Loucy (cell line): ENCODE measurements around the gene MGAT4B.

ENCODE experiments used
- CTCF ChIP-seq: fragments of 200-600 bp; sonication (generic); conservative IDR thresholded peaks from 2 replicates; pipeline ENCODE4 v1.5.1; 2014; ENCODE audit warnings: mild to moderate bottlenecking, antibody characterized with exemption, low read length
- EZH2phosphoT487 ChIP-seq: fragments of 200-600 bp; IDR thresholded peaks from 2 replicates; pipeline ENCODE4 v1.6.1; 2018; ENCODE audit warnings: antibody characterized with exemption, mild to moderate bottlenecking, moderate library complexity, borderline replicate concordance

- TF ChIP-seq CTCF (no peak), EZH2phosphoT487 (no peak)
These were observed 13.4 kb upstream of the MGAT4B start for GRCh38 chr5:179820127-179820482.
